Measurements from ENCODE around the gene EYA4.

Gene EYA4

DNA sequence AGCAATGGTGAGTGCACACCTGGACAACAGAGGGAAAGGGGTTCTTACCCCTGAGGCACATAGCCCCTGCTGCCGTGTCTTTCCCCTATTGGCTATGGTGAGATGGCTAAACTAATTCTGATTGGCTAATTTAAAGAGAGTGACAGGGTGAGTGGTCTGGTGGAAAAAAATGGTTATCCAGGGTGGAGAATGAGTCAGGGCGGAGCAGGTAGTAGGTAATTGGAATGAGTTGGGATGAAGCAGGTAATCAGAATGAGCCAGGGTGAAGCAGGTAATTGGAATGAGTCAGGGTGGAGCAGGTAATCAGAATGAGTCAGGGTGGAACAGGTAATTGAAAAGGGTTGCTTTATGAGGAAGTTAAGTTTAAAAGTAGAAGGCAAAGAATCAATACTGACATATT is 200.3 kb downstream of the EYA4 start:
- in situ Hi-C loops (cut with MboI; ENCODE audit: low sequenced_read_pairs) = no loop called here

DNA sequence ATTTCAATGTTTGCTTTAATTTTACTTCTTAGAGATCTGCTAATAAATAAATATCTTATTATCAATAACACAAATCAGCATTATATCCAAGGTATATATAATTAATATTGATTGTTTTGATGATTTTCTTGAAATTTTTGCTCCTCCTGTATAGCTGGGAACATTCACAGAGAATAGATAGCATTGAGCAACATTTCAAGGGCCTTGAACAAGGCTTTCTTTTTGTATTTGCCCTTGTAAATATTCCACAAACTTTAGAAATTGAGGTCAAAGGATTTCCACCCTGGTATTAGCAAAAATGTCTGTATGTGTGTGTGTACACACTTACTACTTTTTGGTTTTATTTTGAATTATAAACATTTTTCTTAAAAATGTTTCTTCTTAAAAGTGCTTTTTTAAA is 205.6 kb downstream of the EYA4 start:
- in situ Hi-C loops (cut with MboI; ENCODE audit: low sequenced_read_pairs) = no loop called here

GRCh38 chr6:133447924-133448323 is 206.8 kb downstream of the EYA4 start:
- in situ Hi-C loops (cut with MboI; ENCODE audit: low sequenced_read_pairs) = no loop called here

DNA sequence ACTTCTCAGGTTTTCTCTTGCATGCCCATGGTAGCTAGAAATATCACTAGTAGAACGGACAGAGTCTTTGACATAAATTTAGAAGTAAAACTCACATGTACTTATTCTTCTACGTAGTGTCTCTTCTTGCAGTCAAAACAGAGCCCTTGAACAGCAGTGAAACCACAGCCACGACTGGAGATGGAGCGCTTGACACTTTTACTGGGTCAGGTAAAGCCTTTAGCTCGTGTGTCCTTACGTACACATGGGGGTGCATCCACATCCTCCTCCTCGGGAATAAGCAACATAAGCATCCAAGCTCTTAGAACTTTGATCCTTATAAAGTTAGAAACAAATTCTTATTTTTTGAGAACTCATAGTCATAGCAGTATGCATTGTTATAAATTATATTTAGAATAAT is 215.3 kb downstream of the EYA4 start:
- in situ Hi-C loops (cut with MboI; ENCODE audit: low sequenced_read_pairs) = no loop called here

GRCh38 chr6:133456944-133457343 is 215.8 kb downstream of the EYA4 start:
- in situ Hi-C loops (cut with MboI; ENCODE audit: low sequenced_read_pairs) = no loop called here

DNA sequence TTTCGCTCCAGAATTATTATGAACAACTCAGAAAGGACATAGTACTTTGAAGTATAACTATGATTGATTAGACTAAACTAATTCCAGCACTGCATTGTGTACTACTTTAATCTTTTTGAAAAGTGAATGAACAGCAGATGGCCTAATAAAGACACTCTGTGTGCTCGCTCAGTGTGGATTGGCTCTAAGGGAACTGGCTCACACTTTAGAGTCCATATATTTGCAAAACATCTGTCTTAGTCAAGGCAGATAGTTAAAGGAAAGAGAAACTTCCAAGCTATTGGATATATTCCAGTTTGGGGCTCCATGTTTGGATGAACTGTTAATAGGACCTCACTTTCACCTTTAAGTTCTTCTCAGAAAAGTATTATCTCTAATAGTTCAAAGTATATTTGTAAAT is 218.9 kb downstream of the EYA4 start:
- in situ Hi-C loops (cut with MboI; ENCODE audit: low sequenced_read_pairs) = no loop called here

DNA sequence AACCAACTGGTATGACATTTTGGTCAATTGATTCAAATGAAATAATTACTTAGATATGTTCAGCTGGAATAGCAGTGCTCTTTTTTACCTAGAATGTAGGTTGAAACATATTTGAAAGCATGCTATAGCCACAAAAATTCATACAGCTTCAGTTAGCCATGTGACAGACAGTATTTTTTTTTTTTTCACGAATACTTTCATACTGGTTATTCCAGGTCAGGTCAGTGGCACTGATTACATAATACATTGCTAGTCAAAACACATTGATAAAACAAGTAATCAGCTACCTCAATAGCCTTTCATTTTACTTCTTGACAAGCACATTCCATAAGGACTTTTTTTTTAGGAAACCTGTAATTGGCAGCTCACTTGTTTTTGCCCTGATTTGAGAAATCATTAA is 222.6 kb downstream of the EYA4 start:
- in situ Hi-C loops (cut with MboI; ENCODE audit: low sequenced_read_pairs) = no loop called here

DNA sequence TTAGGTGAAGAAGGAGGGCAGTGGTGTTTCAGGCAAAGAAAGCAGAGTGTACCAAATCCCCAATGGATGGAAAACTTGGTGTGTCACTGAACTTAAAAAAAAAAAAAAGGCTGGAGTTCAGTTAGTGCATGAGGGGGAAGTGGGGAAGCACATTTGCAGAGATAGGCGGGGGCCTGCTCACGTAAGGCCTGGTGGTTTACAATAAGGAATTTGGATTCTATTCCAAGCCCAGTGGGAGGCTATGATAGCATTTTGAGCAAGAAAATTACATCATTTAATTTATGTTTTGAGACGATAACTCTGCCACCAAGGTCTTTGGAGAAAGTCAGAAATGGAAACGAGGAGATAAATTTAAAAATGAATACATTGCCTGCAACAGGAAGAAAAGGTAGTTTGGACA is 225.5 kb downstream of the EYA4 start:
- in situ Hi-C loops (cut with MboI; ENCODE audit: low sequenced_read_pairs) = no loop called here

DNA sequence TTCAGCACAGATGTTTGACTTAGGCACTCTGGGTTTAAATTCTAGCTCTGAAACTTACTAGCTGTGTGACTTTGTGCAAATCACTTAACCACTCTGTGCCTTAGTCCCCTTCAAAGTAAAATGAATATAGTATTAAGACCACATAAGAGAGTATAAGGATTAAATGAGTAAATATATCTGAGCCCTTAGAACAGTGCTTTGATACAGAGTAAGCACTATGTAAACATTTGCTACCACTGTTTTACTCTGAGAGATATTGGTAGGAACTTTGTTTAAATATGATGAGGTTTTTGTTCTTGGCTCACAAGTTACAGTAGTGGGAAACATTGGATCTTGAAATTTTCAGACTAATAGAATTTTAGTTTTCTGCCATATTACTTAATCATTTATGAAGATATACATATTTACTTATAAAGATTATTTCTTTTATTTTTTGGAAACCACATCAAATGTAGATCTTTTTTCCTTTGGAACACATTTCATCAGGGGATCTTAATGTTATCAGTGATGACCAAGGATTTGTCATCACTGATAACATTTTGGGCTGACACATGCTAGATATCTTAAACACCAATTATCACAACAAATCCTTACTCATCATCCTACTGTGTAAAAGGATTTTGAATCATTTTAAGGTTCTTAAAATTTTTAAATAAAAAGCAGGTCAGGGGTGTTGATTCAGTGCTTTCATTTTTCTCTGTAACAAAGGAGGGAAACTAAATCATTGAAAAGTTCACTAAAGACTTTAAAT is 226.2 kb downstream of the EYA4 start:
- in situ Hi-C loops (cut with MboI; ENCODE audit: low sequenced_read_pairs) = no loop called here

- in situ Hi-C loops (cut with MboI; ENCODE audit: low sequenced_read_pairs) = no loop called here
These were observed 226.8 kb downstream of the EYA4 start for GRCh38 chr6:133467982-133468380.

- in situ Hi-C loops (cut with MboI; ENCODE audit: low sequenced_read_pairs) = no loop called here
These were observed 227.4 kb downstream of the EYA4 start for GRCh38 chr6:133468591-133468990.

GRCh38 chr6:133474516-133474915 is 233.4 kb downstream of the EYA4 start:
- in situ Hi-C loops (cut with MboI; ENCODE audit: low sequenced_read_pairs) = no loop called here

DNA sequence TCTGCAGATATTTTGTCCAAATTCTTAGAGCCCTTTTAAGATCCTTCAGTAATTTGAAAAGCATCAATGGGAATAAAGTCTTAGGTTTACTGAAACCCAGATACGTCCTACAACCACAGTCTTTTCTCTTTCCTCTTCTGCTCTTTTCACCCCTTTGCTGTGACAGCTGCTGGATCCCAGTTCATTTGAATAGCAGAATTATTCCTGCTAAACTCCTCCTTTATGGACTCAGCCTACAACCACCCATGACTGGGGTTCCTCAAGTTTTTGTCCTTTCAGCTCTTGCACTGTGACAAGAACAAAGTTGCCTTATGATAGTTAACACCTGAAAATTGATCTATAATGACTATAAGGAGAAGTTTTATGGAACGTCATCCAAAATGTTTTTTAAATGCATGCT is 237.5 kb downstream of the EYA4 start:
- in situ Hi-C loops (cut with MboI; ENCODE audit: low sequenced_read_pairs) = no loop called here

- in situ Hi-C loops (cut with MboI; ENCODE audit: low sequenced_read_pairs) = no loop called here
These were observed 246.0 kb downstream of the EYA4 start for GRCh38 chr6:133487174-133487573.

DNA sequence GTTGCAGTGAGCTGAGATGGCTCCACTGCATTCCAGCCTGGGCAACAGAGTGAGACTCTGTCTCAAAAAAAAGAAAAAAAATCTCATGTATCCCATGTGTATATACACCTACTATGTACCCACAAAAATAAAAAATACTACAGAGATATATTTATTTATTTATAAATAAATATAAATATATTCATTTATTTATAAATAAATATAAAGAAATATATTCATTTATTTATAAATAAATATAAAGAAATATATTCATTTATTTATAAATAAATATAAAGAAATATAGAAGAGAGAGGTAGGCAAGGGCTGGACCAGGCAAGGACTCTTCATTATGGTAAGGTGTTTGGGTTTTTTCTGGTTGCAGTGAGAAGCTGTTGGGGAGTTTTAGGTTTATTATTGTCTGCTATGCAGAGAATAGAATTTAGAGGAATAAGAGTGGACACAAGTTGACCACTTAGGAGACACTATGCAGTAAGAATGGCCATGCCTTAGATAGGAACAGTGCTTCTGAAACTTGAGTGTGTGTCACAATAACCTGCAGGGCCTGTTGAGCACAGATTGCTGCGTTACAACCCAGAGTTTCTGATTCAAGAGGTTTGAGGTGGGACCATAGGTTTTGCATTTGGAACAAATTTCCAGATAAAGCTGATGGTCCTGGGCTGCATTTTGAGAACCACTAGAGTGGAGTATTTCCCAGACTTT is 254.2 kb downstream of the EYA4 start:
- in situ Hi-C loops (cut with MboI; ENCODE audit: low sequenced_read_pairs) = no loop called here

DNA sequence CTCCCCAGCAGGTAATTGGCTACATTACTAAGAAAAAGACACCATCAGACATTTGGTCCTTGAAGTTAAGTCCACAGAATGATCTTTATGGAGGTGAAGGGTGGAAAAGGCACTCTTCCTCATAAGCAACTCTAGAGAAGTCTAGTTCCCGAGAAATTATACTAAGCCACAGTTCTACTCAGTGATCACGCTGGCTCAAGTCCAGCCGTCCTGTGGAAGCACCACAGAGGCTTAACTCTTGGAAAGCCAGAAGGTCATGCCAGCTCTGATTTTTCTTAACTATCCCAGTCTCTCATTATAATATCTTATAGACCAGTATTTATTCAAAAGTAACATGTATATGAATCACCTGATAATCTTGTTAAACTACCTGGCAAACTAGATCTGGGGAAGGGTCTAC is 258.5 kb downstream of the EYA4 start:
- in situ Hi-C loops (cut with MboI; ENCODE audit: low sequenced_read_pairs) = no loop called here

GRCh38 chr6:133501675-133502270 is 260.6 kb downstream of the EYA4 start:
- in situ Hi-C loops (cut with MboI; ENCODE audit: low sequenced_read_pairs) = no loop called here

GRCh38 chr6:133502441-133503335 is 261.5 kb downstream of the EYA4 start:
- in situ Hi-C loops (cut with MboI; ENCODE audit: low sequenced_read_pairs) = no loop called here

DNA sequence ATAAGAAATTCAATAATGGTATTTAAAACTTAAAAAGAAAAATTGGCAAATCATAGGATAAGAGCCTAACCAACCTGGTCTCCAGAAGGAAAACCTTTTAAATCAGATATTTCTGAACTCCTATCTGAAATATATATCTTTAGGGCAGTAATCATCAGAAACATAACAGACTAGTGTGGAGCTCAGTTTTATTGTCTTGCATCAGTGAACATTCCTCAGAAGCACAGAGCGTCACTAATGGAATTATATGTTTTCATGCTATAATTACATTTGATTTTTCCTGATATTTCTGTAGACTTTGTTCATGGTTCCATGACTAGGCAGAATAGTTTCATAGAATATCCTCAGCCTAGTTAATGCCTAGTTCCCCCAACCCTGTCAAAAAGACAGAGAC is 262.2 kb downstream of the EYA4 start:
- in situ Hi-C loops (cut with MboI; ENCODE audit: low sequenced_read_pairs) = no loop called here

DNA sequence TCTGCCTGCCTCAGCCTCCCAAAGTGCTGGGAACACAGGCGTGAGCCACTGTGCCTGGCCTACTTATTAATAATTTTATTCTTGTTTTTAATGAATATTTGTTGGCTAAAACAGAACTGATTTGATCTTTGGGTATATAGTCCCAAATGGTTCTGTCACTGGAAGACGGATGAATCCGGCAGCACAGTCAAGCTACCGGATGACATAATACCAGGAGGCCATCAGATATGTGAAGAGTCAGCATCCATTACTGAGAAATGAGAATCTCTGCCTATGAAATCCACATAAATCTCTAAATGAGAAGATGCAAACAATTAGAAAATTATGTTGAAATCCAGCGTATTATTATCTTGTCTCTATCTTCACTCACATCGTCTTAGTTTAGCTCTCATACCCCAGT is 263.0 kb downstream of the EYA4 start:
- in situ Hi-C loops (cut with MboI; ENCODE audit: low sequenced_read_pairs) = no loop called here

- in situ Hi-C loops (cut with MboI; ENCODE audit: low sequenced_read_pairs) = no loop called here
These were observed 263.6 kb downstream of the EYA4 start for GRCh38 chr6:133504761-133505160.
